Measurements from ENCODE around the gene SUN5.

SUN5 gene

DNA sequence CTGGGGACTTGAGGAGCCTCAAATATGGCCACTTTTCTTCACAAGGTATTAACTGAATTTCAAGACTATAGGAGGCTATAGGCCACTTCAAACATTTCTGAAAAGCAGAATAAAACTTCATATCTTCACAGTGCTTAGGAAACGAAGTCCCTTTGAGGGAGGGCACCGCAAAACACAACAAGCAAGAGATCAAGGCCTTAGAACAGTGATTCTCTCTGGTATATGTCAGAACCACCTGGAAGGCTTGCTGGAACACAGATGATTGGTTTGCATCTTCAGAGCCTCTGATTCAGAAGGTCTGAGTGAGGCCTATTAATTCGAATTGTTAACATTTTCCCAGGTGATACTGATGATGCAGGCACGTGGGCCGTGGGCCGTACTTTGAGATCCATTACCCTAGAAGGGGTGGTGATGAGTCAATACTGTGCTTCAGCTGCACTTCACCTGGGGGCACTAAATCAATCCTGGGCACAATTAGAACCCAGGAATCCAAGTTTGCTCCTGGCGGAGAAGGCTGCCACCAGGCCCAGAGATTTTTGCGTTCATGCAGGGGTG, 10.7 kb downstream of the SUN5 start:
- no peak for DNase-seq (ENCODE audit: low read depth)

DNA sequence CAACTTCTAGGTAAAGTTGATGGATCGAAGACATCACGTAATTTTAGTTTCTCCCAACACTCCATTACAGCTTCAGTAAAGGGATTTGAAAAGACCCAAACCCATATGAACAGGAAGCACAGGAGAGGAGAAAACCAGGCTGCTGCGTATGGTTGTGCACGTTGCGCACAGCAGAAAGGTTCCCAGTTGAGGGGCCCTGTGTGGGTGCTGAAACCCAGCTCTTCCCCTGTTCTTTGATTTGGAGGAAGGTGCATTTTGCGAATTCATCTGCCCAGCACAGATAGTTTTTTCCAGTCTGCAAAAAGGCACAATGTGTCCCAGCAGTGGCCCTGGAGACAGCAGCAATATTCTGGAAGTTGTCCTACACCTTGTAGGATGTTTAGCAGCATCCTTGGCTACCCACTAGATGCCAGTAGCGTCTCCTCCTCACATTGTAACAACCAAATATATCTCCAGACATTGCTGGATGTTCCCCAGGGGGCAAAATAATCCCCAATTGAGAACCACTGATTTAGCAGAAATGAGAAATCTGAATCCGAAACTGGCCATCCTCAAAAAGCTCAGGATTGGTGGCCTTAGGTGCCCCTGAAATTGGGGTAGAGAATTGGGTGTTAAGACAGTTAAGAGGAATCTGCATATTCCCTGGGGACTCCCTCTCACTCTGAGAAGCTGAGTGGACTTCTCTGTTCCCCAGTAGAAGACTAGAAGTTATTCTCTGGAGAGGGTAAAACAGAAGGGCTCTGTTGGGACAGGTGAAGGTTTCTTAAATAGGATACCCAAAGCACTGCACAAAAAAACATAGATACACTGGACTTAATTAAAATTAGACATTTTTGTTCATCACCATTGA, 12.2 kb downstream of the SUN5 start:
- no peak for DNase-seq (ENCODE audit: low read depth)

DNA sequence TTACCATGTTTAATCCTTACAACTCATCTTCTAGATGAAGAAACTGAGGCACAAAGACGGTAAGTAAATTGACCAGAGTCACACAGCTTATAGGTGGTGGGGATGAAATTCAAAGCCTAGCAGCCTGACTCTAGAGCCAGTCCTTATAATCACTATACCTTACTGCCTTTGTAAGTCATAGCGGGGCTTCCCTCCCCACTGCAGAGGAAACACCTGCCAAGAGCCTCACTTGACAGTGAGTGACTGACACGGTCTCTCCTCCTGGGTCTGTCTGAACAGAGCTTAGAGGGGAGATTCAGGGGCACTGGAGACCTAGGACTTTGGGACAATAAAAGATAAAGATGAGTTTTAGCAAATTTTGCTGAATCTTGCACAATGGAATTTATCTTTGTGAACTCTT, 12.8 kb downstream of the SUN5 start:
- no peak for DNase-seq (ENCODE audit: low read depth)

DNA sequence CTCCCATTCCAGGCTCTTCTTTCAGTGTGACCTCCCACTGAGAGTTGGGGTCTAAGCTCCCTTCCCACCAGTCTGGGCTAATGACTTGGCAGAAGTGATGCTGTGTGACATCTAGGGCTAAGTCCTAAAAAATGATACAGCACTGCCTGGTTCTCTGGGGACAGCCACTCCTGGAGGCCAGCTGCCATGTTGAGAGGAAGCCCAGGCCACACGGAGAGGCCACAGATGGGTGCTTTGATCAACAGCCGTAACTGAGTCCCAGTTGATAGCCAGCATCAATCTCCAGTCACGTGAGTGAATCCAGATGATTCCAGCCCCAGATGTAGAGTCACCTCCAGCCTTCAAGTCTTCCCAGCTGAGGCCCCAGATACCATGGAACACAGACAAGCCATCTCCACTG, 13.8 kb downstream of the SUN5 start:
- no peak for DNase-seq (ENCODE audit: low read depth)

DNA sequence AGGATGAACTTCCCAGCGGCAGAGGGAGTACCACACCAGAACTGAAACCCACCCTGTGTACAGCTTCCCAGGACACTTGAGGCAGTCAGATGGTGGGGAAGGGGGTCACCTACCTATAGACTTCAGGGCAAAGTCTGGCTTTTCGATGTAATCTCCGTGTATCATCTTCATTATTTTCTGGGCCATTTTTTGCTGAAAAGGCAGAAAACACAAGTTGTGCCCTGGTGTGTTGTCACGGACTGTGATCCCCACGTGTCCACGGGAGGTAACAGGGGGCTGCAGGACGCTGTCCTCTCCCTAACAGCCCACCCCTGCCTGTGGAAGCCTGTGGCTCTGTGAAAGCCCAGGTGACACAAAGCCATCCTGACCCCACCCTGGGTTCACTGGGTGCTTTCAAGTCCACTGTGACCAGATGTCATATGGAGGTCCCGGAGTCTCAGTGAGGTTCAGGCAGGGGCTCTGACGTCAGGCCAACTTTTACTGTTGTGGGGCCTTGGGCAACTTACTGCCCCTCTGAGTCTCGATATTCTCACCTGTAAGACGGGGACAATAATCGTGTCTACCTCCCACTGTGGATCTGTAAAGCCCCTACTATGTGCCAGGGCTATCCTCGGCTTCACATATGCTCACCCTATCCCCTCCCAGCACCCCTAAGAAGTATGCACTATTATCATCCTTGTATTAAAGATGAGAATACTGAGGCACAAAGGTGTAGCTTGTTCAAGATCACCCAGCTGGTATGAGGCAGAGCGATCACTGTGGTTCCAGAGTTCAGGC, 14.5 kb downstream of the SUN5 start:
- no peak for DNase-seq (ENCODE audit: low read depth)

DNA sequence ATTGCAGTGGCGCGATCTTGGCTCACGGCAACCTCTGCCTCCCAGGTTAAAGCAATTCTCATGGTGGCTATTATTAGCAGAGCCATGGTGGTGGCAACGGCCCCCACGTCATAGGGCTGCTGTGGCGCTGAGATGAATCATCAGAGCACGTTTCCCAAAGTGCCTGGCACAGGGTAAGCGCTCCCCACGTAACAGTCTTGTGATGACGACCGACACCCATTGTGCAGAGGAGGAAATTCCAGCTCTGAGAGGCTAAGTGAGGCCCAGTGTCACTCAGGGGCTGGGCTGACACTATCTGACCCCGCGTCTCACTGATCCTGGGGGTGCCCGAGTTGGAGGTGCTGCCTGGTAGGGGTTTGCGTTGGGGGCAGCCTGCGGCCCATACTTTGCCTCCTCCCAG, 16.2 kb downstream of the SUN5 start:
- no peak for DNase-seq (ENCODE audit: low read depth)

DNA sequence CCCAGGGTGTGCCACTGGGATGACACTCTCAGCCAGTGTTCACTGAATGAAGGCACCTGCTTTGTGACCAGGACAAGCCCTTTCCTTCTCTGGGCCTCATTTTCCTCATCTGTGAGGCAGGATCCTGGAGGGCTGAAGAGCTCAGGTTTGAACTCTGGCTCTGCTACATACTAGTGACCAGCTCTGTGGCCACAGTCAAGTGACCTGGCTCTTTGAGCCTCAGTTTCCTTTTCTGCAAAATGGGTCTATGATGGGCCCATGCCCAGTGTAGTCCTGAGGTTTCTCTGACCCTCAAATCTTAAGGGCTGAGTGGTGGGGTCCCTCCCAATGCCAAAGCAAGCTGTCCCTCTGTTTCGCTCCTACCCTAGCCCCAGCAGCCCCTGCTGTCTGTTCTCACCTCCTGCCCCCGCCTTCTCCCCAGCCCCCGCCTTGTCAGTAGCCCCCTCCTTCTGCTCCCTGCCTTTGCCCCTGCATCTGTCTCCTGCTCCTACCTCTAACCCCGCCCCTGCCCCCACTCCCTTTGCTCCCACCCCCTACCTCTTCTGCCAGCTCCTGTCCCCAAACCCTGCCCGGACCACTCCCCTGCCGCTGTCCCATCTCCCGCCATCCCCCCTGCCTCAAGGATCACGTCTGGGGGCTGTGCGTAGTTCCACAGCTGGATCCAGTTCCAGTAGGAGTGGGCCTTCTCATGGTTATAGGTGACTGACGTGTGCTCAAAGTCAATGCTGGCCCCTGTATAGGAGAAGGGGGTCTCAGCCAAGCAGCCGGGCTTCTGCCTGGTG, 17.0 kb downstream of the SUN5 start:
- DNase-seq (ENCODE audit: low read depth): no peak

DNA sequence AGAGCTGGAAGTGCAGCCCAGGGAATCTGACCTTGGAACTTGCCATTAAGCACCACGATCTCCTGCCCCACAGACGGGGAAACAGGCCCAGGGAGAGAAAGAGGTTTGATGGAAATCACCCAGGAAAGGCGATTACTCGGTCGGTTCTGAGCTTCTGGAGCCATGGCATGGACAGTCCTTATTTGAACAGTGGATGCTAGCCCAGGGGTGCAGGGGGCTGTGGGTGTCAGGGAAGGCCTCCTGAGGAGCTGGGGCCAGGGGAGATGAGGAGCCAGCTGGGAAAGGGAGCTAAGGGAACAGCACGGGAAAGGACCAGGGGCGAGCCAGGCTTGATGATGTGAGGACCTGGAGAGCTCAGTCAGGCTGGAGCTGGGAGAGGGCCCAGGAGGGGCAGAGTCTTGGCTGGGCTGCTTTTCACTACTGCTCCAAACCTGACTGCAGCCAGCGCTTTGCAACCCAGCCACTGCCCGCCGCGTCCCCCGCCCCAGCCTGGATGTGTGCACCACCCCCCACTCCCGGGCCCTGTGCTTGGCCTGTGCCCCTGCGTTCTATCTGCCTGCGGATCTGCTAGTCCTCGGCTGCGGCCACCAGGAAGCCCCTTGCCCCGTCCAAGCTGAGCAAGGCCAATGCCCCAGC, 17.8 kb downstream of the SUN5 start:
- DNase-seq (ENCODE audit: low read depth): no peak

DNA sequence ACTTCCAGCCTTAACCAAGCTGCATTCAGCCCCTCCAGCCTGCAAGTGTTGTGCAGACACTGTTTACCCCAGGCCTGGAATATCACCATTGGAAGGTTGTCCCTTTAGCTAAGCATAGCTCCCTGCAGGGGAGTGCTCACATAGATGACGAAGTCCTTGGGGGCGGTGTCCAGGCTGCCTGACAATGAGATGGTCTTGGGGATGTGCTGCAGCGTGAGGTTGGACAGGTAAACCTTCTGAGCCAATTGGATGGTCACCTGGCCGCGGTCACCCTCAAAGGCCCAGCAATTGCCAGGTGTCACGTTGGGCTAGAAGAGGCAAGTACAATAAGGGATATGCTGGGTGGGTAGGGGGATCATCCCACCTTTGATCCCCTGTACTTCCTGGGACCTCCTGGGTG, 18.6 kb downstream of the SUN5 start:
- DNase-seq (ENCODE audit: low read depth): no peak

DNA sequence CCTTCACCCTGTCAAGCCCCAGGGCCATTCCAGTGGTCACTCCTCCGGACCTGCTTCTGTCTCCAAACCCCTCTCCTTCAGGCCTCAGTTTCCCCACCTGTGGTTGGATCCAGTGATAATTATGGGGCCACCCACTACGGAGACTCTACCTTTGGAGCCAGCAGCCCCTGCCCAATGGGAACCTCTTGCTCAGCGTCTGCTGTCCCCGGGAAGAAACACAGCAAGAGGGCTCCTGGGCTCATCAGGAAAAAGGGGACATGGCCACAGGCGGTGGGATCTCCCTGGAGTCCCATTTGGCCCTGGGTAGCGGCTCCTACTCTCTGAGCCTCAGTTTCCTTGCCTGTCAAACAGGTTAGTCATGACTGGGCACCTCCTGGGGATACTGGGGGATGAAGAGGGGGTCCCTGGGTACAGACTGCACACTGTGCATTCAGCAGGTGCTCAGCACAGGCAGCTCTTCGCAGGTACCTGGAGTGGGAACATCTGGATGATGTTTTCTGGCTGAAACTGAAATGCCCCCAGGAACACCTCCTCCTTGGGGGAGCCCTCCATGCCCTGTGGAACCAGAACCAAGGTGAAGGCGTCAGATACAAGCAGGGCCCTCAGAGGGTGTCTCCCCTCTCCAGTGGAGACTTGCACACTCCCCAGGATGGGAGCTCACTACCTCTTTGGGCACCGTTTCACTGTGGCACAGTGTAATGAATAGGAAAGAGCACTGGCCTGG, 19.4 kb downstream of the SUN5 start:
- no peak for DNase-seq (ENCODE audit: low read depth)

DNA sequence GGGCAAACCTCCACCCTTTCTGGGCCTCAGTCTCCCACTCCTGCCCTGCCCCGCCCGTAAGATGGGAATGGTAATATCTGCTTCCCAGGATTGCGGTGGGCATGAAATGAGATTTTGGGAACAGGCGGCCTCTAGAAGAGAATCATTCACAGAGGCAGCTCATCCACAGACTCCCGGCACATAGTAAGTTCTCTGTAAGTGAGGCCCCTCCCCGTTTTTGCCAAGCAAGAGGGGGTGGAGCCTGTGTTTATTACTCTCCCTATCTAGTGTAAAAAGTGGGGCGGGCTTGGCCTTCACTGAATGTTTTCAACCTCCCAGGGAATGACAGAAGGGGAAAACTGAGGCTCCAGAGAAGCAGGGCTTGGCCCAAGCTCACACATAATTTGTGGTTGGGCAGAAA, 20.0 kb downstream of the SUN5 start:
- DNase-seq (ENCODE audit: low read depth): no peak

DNA sequence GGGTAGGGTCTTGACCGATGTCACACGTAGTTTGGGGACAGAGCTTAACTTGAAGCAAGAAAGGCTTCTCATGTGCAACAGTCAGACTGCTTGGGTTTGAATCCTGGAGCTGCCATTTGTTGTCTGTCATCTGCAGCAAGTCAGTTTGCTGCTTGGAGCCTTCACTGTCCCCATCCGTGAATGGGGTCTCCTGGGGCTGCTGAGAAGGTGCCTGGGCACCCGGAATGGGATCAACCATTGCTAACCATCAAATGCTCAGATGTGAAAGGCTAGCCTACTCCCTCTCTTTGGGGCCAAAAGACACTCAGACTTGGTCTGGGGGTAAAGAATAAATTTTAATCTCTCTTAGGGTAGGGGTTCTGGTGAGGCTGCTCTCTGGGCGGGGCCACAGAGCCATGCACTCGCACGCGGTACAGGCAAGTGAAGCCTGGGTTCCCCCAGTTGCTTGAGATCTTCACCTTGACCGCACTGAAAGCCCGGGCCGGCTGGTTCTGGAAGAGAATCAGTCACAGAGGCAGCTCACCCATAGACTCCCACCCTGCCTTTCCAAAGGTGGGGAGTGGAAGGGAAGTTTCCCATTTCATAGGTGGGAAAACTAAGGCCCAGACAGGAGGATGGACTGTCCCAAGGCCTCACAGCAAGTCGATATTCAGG, 20.6 kb downstream of the SUN5 start:
- DNase-seq (ENCODE audit: low read depth): no peak

DNA sequence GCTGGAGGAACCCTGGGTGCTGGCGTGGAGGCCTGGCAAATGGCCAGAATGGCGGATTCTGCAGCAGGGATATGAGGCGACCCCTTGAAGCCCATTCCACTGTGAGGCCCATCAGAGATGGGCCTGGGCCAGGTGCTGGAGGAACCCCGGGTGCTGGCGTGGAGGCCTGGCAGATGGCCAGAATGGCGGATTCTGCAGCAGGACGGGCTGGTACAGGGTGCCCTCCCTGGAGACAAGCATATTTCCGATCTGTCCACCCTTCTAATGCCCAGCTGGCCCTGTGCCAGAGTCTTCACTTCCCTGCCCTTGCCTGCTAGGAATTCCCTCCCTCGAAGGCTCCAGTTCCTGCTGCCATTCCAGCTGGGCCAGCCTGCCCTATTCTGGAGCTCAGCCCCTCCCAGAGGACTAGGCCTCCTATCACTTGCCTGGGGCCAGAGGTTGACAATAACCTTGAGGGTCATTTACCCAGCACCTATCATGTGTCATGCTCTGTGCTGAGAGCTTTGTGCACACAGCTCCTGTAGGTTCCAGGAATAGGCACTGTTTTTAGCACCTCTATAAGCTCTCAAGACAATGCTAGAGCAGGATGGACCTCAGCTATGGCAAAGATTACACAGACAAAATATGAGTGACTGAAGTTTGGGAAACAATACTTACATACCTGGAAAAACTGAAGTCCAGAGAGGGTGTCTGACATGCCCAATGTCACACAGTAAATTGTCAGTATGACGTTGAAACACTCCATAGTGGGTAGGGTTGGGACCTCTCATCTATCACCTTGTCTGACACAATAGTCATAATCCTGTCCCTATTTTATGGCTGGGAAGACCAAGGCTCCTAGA, 21.4 kb downstream of the SUN5 start:
- no peak for DNase-seq (ENCODE audit: low read depth)

DNA sequence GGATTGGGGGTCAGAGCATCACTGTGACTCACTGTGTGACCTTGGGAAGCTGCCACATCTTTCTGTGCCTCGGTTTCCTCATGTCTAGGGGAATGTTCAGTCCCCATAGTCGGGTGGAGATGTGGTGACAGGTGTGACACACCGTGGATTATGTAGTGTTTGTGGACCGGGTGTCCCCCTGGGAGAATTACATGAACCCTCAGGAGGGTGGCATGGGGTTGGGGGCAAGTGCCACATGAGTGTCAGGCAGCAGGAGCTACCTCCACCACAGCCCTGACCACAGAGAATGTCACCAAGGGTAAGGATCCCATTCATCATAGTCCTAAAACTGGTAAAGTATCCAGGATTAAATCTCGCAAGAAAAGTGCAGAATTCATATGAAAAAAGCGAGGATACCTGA, 23.2 kb downstream of the SUN5 start:
- DNase-seq (ENCODE audit: low read depth): no peak

DNA sequence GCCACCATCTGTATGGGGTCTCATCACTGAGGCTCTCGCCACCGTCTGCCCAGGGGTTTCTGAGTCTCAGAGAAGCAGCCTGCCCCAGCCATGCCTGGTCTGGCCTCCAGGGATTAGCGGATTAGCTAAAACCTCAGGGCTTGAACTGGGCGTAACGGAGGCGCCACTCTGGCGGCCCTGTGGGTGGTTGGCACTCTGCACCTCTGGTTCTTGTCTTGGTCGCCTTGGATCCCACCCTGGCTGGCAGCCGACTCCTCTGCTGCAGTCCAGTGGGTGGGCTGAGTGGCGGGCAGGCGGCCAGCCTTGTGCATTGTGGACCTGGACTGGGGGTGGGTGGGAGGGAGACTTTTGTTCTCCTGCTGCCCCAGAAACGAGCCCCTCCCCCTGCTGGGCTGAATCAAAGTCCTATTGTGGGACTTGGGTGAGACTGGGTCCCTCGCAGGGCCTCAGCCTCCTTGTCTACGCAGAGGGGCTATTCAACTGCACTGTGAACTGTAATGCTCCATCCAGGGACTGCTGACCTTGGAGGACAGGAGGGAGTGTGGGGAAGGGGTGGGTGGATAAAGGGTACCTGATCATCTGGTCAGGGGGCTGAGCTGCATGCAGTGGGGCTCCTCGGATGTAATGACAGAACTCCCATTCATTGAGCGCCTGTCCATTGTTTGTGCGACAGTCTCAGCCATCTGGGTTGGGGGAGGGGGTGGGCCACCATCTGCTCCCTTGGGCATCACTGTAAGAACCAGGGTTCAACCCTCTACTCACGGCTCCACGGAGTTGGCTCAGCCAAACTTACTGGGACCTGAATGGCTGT, 23.9 kb downstream of the SUN5 start:
- no peak for DNase-seq (ENCODE audit: low read depth)

DNA sequence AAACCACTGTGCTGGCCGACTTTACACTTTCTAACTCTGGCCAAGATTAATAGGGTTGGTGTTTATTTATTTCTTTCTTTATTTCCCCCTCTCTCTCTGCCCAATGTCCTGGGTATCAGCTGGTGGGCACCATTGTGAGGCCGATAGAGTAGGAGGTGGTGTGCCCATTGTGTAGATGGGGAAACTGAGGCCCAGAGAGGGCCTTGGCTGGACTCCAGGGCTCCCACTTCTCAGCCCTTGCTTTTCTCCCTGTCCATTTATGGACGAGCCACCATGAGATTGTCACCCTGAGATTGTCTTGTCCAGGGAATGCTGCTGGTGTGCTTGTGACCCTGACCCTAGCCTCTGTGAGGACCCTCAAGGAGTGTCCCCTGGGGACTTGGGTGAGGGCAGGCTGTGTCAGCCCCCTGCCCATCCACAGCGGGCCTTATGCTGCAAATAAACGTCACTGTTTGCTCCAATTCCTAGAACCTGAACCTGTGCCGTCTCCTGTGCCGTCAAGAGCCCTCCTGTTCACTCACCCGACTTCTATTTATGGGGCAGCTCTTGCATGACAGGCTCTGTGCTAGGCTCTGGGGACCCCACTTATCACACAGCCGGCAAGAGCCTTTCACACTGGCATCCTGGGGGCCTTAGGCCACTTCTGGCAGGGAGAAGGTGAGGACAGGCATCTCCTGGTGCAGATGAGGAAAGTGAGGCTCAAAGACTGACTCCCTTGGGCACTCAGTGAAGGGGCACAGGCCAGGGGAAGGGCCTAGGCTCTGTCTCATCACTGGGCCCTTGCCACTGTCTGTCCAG, 24.8 kb downstream of the SUN5 start:
- DNase-seq (ENCODE audit: low read depth): no peak

DNA sequence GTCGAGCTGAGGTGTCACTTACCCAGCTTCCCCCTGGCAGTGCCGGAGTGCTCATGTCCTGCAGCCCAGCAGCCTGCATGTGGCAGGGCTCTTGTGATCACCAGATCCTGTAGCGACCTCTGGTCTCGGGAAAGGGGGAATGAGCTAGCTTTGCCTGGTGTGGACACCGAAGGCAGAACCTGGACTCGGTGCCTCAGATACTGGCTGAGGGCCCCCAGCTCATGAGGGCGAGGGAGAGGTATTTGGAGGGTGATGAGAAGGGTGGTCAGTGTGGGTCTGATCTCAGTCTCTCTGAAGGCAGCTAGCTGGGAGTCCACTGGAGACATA, 26.3 kb downstream of the SUN5 start:
- no peak for DNase-seq (ENCODE audit: low read depth)

DNA sequence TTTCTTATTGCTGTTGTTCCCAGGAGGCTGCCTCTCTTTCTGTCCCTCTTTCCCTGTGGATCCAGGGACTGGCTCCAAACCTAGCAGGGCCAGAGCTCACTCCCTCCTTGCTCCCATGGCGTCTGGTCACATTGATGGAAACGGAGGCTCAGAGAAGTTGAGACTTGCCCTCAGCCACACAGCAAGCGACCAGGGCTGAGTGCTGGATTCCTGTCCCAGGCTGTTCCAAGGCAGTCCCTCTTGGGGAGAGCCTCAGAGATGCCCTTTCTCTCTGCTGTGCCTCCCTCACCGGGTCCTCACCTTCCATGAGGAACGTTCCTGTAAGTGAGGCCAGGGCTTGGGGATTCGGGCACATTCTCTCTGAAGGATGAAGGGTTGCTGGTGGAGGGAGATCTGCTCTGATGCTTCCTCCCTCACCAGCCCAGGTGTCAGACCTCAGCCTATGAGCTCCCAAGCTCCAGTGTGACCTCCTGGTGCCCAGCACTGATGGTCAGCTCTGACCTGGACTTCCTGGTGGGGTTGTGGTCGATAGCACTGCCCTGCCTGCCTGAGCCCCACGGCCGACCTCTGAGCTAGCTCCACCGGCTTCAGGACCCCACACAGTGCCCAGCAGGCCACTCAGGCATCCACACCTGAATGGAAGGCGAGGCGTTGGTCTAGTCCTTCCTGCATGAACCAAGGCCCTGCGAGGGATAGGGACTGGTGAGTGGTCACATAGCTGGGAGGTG, 26.8 kb downstream of the SUN5 start:
- DNase-seq (ENCODE audit: low read depth): no peak

Data from HS-5 (cell line).